ENCODE results near the gene PET100.

PET100 gene

GRCh38 chr19:7607874-7608560 is 21.6 kb upstream of the PET100 start:
- TF ChIP-seq CTCF (IDR thresholded peaks at IDR 0.05; ENCODE audit: low read depth, low read length, poor library complexity, severe bottlenecking) = no peak
- no peak for TF ChIP-seq EZH2phosphoT487 (IDR thresholded peaks at IDR 0.05; ENCODE audit: borderline replicate concordance, low read length)
- no peaks in the 10 kb centered on the region for H3K36me3 ChIP-seq (ENCODE audit: control insufficient read depth, low read length)
- H3K79me2 ChIP-seq (ENCODE audit: control insufficient read depth, low read length) = no peaks in the 10 kb centered on the region

GRCh38 chr19:7610491-7611240 is 18.9 kb upstream of the PET100 start:
- H4K20me1 ChIP-seq (ENCODE audit: control insufficient read depth, insufficient read depth, low read depth, low read length) = no peaks in the 10 kb centered on the region
- no peaks in the 10 kb centered on the region for H3K27me3 ChIP-seq (ENCODE audit: control insufficient read depth, low read length)
- no peaks in the 10 kb centered on the region for H3K9me2 ChIP-seq (replicated peaks; ENCODE audit: control insufficient read depth, low read length)
- H3K9me3 ChIP-seq (ENCODE audit: control insufficient read depth, insufficient read depth, low read length) = no peaks in the 10 kb centered on the region
- no peaks in the 10 kb centered on the region for H3K4me1 ChIP-seq (ENCODE audit: control insufficient read depth, low read length)
- H3K36me3 ChIP-seq (ENCODE audit: control insufficient read depth, low read length) = no peaks in the 10 kb centered on the region
- H3F3A ChIP-seq (ENCODE audit: control insufficient read depth, insufficient read depth) = no peaks in the 10 kb centered on the region
- H3K4me2 ChIP-seq (ENCODE audit: low read length) = no peak overlapping the region
- TF ChIP-seq CTCF (IDR thresholded peaks at IDR 0.05; ENCODE audit: low read depth, low read length, poor library complexity, severe bottlenecking) = no peak
- no peak for TF ChIP-seq EZH2phosphoT487 (IDR thresholded peaks at IDR 0.05; ENCODE audit: borderline replicate concordance, low read length)
- H3K27ac ChIP-seq (ENCODE audit: low read depth, low read length) = no peak overlapping the region
- no peaks in the 10 kb centered on the region for H3K79me2 ChIP-seq (ENCODE audit: control insufficient read depth, low read length)
- no peak overlapping the region for H3K4me3 ChIP-seq (ENCODE audit: low read length)

More at GRCh38 chr19:7607874-7608560, 21.6 kb upstream of the PET100 start:
- no peaks in the 10 kb centered on the region for H3F3A ChIP-seq (ENCODE audit: control insufficient read depth, insufficient read depth)
- no peak overlapping the region for H3K4me3 ChIP-seq (ENCODE audit: low read length)
- no peaks in the 10 kb centered on the region for H3K4me1 ChIP-seq (ENCODE audit: control insufficient read depth, low read length)
- no peaks in the 10 kb centered on the region for H3K9me3 ChIP-seq (ENCODE audit: control insufficient read depth, insufficient read depth, low read length)
- H3K27ac ChIP-seq (ENCODE audit: low read depth, low read length) = no peak overlapping the region
- H3K4me2 ChIP-seq (ENCODE audit: low read length) = no peak overlapping the region
- no peaks in the 10 kb centered on the region for H3K27me3 ChIP-seq (ENCODE audit: control insufficient read depth, low read length)
- H4K20me1 ChIP-seq (ENCODE audit: control insufficient read depth, insufficient read depth, low read depth, low read length) = no peaks in the 10 kb centered on the region
- H3K9me2 ChIP-seq (replicated peaks; ENCODE audit: control insufficient read depth, low read length) = no peaks in the 10 kb centered on the region

DNA sequence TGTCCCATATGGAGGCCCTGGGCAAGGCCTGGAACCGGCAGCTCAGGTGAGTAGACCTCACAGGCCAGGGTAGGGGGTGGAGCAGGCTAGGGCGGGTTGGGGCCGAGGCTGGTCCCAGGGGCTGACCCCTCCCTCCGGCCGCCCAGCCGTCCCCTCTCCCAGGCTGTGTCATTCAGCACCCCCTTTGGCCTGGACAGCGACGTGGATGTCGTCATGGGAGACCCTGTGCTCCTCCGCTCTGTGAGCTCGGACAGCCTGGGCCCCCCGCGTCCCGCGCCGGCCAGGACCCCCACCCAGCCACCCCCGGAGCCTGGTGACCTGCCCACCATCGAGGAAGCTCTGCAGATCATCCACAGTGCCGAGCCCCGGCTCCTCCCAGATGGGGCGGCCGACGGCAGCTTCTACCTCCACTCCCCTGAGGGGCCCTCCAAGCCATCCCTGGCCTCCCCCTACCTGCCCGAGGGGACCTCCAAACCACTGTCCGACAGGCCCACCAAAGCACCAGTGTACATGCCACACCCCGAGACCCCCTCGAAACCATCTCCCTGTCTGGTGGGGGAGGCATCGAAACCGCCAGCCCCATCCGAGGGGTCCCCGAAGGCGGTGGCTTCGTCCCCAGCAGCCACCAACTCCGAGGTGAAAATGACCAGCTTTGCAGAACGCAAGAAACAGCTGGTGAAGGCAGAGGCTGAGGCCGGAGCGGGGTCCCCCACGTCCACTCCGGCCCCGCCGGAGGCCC is 17.9 kb upstream of the PET100 start:
- no peaks in the 10 kb centered on the region for H3K79me2 ChIP-seq (ENCODE audit: control insufficient read depth, low read length)
- H3K27me3 ChIP-seq (ENCODE audit: control insufficient read depth, low read length) = no peaks in the 10 kb centered on the region
- H3K36me3 ChIP-seq (ENCODE audit: control insufficient read depth, low read length) = no peaks in the 10 kb centered on the region
- H3K9me3 ChIP-seq (ENCODE audit: control insufficient read depth, insufficient read depth, low read length) = no peaks in the 10 kb centered on the region
- no peaks in the 10 kb centered on the region for H3K9me2 ChIP-seq (replicated peaks; ENCODE audit: control insufficient read depth, low read length)
- H3K4me3 ChIP-seq (ENCODE audit: low read length) = no peak overlapping the region
- no peak overlapping the region for H3K27ac ChIP-seq (ENCODE audit: low read depth, low read length)
- no peak overlapping the region for H3K4me2 ChIP-seq (ENCODE audit: low read length)
- TF ChIP-seq CTCF (IDR thresholded peaks at IDR 0.05; ENCODE audit: low read depth, low read length, poor library complexity, severe bottlenecking) (no peak), EZH2phosphoT487 (IDR thresholded peaks at IDR 0.05; ENCODE audit: borderline replicate concordance, low read length) (no peak)
- H4K20me1 ChIP-seq (ENCODE audit: control insufficient read depth, insufficient read depth, low read depth, low read length) = no peaks in the 10 kb centered on the region
- no peaks in the 10 kb centered on the region for H3K4me1 ChIP-seq (ENCODE audit: control insufficient read depth, low read length)
- H3F3A ChIP-seq (ENCODE audit: control insufficient read depth, insufficient read depth) = no peaks in the 10 kb centered on the region
